NOMO-1 treated with dmso at 0.1 percent for 144 hours (cell line): ENCODE results near the gene NAAA.
"Not testable (repeated sequence)": the region's sequence is repeated elsewhere in the genome, so short reads cannot be mapped to it uniquely, and the experiment has no call there.

Experiments
- DNase-seq: peaks from one replicate; lab custom pipeline; 2025; ENCODE audit not compliant: unreplicated experiment; lab: John Stamatoyannopoulos, UW

The NAAA gene

DNA sequence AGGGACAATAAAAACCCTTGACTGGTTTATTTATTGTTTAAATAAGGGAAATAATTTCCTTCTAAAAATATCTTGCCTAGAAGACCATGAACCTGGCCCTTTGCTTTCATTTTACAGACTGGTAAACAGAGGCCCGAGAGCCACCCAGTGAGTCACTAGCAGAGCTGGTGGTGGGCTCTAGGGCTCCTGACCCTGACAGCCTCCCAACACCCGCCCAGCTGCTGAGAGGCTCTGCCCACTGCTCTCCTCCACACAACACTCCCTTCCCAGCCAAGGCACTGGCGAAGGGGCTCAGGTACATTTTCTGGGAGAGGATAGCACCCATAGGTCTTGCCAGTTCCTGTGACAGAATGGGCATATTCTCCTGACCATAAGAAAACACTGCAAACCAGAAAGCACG is 20.5 kb downstream of the NAAA start:
- DNase-seq: no peak

- no peak for DNase-seq
These were observed 20.9 kb downstream of the NAAA start for GRCh38 chr4:75919920-75920319.

DNA sequence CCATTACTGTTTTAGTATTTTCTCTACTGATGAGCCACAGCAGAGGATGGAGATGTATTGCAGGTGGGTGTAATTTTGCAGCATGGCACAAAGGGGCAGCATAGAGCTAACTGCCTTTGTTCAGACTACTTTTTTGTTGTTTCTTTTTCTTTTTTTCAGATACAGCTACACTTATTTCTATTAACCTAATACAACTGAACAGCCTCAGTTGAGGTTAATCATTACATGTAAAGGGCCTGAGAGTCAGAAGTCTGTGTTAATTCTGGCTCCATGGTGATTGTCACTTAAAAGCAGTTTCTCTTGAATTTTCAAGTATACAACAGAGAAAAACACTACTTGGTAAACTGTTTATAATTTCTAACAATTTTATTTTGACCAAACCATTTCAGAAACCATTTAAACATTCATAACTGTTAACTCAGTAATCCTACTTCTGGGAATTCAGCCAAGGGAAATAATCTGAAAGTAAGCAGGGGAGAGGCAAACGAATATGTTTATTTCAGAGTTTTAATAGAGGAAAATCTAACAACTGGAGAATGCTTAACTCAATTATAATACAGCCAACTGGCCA is 24.6 kb downstream of the NAAA start:
- peak; percentile 1 for DNase-seq

DNA sequence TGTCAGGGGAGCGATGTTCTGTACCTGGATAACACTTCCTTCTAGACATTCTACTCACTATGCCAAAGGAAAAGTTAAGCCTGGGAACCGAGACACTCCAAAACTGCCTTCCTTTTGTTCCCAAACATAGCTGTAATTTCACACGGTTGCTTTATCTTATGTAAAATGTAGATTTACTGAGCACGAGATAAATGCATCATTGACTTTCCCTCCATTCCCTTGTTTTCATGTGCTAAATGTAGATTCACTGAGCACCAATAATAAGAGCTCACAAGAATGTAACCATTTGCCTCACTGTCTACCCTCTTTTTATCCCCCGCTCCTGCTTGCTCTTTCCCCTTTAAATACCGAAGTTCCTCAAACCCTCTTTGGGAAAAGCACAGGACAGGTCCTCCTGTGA is 27.8 kb downstream of the NAAA start:
- DNase-seq: no peak

DNA sequence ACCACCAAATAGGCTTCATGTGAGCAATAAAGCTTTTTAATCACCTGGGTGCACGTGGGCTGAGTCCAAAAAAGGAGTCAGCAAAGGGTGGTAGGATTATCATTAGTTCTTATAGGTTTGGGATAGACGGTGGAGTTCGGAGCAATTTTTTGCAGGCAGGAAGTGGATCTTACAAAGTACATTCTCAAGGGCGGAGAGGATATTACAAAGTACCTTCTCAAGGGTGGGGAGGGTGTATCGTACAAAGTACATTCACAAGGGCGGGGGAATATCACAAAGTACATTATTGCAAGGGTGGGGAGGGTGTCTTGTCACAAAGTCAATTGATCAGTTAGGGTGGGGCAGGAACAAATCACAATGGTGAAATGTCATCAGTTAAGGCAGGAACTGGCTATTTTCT is 30.0 kb downstream of the NAAA start:
- DNase-seq: not testable (repeated sequence)

DNA sequence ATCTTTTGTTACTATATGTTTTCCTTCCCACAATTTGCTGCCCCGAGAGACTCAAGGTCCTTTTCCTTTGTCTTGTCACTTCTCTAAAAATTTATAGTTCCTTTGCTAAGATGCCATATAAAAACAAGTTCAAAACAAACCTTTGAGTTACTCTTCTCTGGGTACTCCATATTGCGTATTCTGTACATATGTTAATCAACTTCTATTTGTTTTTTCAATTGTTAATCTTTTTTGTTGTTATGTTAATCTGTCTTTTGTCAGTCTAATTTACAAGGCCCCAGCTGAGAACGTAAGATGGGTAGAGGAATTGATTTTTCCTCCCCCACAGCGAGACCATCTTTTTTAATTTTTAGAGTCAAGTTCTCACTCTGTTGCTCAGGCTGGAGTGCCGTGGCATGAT is 31.4 kb downstream of the NAAA start:
- no peak for DNase-seq

- no peak for DNase-seq
These were observed 32.3 kb downstream of the NAAA start for GRCh38 chr4:75908555-75908954.

DNA sequence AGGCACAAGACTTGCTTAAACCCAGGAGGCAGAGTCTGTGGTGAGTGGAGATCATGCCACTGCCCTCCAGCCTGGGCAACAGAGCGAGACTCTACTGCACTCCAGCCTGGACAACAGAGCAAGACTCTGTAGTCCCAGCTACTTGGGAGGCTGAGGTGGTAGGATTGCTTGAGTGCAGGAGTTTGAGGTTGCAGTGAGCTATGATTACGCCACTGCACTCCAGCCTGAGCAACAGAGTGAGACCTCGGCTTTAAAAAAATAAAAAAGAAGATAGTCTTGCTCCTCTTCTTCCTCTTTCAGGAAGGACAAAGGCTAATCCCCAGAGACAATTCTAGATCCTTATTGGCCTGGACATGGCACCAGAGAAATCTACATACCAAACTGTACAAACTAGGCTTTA is 32.8 kb downstream of the NAAA start:
- DNase-seq: peak; percentile 42

GRCh38 chr4:75904076-75904475 is 36.7 kb downstream of the NAAA start:
- no peak for DNase-seq

- no peak for DNase-seq
These were observed 38.5 kb downstream of the NAAA start, which contains the start of gene PPEF2 for GRCh38 chr4:75902352-75902751. Gene PPEF2, minus strand, starts transcription at chr4:75902452. Its CDS starts 6,127 bp downstream, at chr4:75896325.

GRCh38 chr4:75898536-75898935 is 42.3 kb downstream of the NAAA start:
- DNase-seq: no peak

- no peak for DNase-seq
These were observed 45.0 kb downstream of the NAAA start for GRCh38 chr4:75895744-75896314.

GRCh38 chr4:75892508-75892907 is 48.3 kb downstream of the NAAA start:
- no peak for DNase-seq

DNA sequence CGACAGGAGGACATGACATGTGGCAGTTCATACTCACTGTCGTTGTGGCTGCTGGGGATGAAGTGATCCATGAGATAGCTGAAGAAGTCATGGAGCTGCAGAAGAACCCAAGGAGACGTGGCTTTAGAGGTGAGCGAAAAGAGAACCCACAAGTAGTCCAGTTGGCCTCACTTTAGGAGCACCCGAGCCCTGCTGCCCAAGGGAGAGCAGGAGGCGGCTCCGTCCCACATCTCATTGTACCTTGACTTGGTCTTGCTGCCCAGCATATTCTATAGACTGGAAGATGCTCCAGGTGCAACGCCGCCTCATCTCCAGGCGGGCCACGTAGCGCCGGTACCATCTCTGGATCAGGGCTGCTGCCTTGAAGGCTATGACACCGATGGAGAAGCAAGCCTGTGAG is 49.2 kb downstream of the NAAA start:
- no peak for DNase-seq

GRCh38 chr4:75889537-75890199 is 51.1 kb downstream of the NAAA start:
- DNase-seq: no peak

GRCh38 chr4:75886104-75886503 is 54.7 kb downstream of the NAAA start:
- no peak for DNase-seq

- no peak for DNase-seq
These were observed 59.3 kb downstream of the NAAA start for GRCh38 chr4:75881476-75881875.

GRCh38 chr4:75880278-75880677 is 60.5 kb downstream of the NAAA start:
- no peak for DNase-seq

- no peak for DNase-seq
These were observed 62.5 kb downstream of the NAAA start for GRCh38 chr4:75878246-75878756.

DNA sequence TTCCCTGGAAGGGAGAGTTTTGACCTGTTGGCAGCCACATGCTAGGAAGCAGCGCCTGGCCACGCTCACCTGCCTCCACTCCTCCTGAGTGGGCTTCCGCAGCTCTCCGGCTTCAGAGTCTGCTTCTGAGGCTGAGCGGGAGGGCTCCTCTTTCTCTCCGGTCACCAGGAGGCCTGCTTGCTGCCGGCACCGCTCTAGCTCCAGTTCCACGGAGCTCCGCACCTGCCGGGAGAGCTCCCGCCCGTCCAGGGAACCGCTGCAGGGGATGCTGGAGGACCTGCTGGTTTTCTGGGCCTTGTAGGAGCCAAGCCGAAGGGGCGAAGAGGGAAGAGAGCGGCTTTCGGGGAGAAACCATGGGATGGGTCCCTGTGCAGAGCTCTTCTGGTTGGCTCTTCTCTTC is 64.6 kb downstream of the NAAA start:
- no peak for DNase-seq

DNA sequence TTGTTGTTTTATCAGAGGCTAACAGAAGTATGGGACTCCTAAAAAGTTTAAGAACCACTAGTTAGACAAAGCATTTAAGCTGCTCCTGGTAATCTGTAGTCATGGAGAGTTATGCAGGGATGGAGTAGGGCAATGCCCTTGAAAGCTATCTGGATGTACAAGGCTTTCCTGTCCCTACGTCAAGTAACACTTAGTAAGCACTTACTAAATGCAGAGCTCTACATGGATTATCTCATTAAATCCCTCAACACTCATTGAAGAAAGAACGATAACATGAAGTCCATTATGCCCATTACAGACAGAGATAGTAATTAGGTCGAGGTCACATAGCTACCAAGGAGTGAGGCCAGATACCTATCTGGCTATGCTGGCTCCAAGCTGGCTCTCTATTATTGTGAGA is 71.7 kb downstream of the NAAA start:
- DNase-seq: no peak

GRCh38 chr4:75867130-75867529 is 73.7 kb downstream of the NAAA start:
- DNase-seq: no peak
